ENCODE measurements around the gene ANKMY1.

DNA sequence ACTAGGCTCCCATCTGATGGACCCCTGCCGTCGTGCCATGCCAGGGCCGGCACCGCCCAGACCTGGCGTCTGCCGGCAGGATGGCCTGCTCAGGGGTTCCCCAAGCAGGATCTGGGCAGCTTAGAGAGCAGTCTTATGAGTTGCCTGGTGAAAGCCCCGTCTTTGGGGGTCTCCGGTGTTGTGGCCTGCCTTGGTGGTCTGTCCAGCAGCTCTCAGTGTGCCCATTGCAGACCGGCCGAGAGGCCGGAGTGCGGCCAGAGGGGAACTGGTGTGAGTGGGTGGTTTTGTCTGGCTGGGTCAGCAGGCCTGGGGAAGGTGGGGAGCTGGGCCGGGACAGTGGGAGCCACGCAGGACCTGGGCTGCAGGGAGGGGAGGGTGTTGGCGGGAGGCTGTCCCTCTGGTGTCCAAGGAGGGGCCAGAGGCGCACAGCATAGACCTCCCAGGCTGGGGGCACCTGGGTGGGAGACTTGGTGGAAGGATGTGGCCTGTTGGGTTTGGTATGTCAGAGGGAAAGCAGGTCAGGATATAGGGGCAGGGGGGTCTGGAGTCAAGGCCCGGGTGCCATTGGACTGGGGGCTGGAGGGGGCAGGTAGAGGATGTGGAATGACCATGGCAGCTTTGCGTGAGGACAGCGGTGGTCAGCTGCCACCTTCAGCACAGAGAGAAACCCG, 105.9 kb downstream of the ANKMY1 start:
- TF ChIP-seq, protein P1, sequence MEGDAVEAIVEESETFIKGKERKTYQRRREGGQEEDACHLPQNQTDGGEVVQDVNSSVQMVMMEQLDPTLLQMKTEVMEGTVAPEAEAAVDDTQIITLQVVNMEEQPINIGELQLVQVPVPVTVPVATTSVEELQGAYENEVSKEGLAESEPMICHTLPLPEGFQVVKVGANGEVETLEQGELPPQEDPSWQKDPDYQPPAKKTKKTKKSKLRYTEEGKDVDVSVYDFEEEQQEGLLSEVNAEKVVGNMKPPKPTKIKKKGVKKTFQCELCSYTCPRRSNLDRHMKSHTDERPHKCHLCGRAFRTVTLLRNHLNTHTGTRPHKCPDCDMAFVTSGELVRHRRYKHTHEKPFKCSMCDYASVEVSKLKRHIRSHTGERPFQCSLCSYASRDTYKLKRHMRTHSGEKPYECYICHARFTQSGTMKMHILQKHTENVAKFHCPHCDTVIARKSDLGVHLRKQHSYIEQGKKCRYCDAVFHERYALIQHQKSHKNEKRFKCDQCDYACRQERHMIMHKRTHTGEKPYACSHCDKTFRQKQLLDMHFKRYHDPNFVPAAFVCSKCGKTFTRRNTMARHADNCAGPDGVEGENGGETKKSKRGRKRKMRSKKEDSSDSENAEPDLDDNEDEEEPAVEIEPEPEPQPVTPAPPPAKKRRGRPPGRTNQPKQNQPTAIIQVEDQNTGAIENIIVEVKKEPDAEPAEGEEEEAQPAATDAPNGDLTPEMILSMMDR (IDR thresholded peaks at IDR 0.05) = no peak
- no peak for TF ChIP-seq POLR2A (IDR thresholded peaks at IDR 0.05)

All from vagina (tissue), 2 donors.